NCI-H345 treated with DMSO at 0.1 percent for 48 hours (cell line): ENCODE data around the gene USP6NL.
"Not testable (repeated sequence)": the region's sequence is repeated elsewhere in the genome, so short reads cannot be mapped to it uniquely, and the experiment has no call there.

Experiments used
- DNase-seq: peaks from one replicate; lab custom pipeline; 2025; ENCODE audit not compliant: unreplicated experiment; lab: John Stamatoyannopoulos, UW

Gene USP6NL

GRCh38 chr10:11448545-11449244 is 162.8 kb downstream of the USP6NL start:
- DNase-seq, result no peak

- DNase-seq, result no peak
Observed at GRCh38 chr10:11448190-11448544, 163.3 kb downstream of the USP6NL start.

DNA sequence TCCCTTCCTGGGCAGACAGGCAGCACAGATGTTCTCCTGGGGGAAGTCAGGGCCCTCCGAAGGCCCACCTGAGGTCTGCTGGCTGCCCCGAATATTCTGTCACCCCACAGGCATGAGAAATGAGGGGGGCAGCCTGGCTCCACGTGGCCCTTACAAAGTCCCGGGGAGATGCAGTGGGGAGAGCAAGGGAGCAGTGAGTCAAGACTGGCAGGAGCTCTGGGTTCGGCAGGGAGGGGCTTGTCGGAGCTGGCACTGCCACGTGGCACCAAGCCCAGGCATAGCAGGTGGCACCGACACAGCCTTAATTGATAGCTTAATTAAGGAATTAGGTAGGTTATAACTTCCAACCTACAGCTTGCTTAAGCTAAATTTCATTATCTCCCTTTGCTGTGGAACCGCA is 163.9 kb downstream of the USP6NL start:
- DNase-seq, result no peak

DNA sequence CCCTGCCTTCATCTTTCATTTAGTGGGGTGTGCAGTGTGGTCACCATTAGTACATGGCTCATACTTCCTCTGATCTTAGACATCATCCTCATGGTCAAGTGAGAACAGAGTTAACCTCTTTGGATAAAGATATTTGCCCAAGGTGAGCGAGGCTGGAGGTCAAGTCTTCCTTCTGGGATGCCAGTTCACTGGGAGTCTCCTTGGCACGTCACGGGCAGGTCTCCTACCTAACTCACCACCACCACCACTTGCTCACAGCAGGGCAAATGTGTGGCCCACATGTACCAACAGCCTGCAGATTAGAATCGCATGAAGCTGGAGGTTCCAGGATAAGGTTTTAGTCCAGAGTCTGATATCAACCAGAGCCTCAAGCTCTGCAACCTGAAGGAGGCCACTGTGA is 164.6 kb downstream of the USP6NL start:
- no peak for DNase-seq

DNA sequence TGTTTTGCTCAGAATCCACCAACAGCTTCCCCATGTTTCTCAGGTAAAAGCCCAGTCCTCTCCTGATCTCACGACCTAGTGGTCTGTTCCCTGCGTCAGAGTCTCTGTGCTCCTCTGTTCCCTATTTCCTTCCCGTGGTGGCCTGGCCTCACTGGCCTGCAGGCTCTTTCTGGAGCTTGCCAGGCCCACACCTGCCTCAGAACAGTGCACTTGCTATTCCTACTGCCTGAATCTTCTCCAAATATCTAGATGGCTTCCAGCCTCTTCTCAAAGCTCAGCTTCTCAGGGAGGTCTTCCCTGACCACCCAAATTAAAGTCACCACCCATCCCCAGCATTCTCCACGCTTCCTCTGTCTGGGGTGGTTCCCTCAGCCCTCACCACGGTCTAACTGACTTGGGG is 165.3 kb downstream of the USP6NL start:
- no peak for DNase-seq

- no peak for DNase-seq
Observed at GRCh38 chr10:11444531-11445228, 166.8 kb downstream of the USP6NL start.

DNA sequence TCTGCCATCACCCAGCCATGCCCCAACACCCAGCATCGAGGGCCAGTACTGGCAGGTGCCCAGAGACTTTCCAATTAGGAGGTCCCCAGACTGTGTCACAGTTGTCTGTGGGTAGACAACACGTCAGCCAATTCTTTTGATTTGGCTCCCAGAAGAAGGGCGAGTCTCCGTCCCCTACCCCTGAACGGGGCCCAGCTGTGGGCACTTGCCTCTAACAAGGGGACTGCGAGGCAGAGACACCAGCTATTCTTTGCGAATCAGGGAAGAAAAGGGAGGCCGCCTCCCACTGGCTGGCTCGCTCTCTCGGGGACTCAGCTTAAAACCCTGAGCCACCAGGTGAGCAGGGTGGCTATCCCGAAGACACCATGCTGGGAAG is 167.3 kb downstream of the USP6NL start:
- DNase-seq, result no peak

GRCh38 chr10:11443468-11444154 is 167.8 kb downstream of the USP6NL start:
- no peak for DNase-seq

DNA sequence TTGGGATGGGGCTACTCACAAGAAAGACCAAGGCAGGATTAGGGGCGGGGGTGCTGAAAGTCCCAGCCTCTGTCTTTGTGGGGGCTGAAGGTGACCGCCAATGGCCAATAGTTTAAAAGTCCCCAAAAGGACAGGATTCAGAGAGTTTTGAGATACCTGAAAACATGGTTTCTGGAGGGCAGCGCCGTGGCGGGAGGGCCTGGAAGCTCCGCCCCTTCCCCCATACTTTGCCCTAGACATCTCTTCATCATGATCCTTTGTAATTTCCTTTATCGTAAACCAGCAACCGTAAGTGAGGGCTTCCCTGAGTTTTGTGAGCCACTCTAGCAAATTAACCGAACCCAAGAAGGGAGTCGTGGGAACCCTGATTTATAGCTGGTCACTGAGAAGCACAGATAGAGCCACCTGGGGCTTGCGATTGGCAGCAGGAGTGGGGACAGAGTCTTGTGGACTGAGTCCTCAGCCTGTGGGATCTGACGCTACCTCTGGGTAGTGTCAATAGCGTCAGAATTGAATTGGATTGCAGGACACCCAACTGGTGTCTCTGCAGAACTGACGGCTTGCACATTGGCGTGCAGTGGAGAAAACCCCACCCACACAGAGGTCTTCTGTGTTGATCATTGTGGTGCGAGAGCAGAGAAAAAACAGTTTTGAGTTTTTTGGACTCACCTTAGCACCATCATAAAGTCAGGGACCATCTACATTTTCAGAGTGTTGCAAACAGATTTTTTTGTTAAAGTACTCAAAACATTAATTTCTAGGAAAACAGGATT is 169.3 kb downstream of the USP6NL start:
- no peak for DNase-seq

DNA sequence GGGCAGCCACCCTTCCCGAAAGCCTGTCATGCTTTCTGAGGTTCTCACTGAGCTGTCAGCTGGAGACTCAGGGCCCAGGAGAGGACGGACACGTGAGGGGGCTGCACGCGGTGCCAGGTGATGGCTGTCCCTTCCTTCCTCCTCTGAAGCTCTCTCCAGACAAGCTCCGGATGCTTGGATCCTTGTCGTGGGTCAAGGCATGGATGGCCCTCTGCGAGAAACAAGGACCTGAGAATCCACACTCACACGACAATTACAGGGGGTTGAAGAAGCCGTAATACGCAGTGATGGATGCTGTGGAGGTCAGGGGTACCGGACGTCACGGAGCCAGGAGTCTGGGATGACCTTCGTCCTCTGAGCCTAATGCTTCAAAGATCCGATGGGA is 170.3 kb downstream of the USP6NL start:
- no peak for DNase-seq

- no peak for DNase-seq
Observed at GRCh38 chr10:11440250-11441150, 170.9 kb downstream of the USP6NL start.

- DNase-seq, result no peak
Observed at GRCh38 chr10:11439523-11440053, 171.9 kb downstream of the USP6NL start.

GRCh38 chr10:11437391-11438142 is 173.9 kb downstream of the USP6NL start:
- DNase-seq, result no peak

GRCh38 chr10:11436445-11436844 is 175.0 kb downstream of the USP6NL start:
- DNase-seq, result not testable (repeated sequence)

DNA sequence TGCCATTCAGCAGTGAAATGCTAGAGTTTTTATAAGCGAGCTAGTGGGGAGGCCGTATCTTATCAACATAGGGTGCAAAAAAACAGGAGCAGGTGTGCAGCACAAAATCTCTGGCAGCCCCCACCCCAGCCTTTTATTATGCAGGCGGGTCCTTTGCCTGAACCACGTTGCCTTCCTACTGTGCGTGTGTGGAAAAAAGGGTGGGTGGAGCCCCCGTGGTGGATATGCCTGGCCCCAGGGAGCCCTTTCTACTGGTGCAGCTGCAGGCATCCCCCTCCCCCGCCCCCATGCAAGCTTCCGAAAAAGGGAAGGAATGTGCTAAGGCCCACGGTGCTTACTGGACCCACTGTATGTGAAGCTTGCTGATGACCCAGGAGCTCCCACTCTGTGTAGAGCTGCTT is 175.9 kb downstream of the USP6NL start:
- DNase-seq, result no peak

GRCh38 chr10:11434324-11434723 is 177.1 kb downstream of the USP6NL start:
- DNase-seq, result no peak

GRCh38 chr10:11433657-11434056 is 177.8 kb downstream of the USP6NL start:
- no peak for DNase-seq

DNA sequence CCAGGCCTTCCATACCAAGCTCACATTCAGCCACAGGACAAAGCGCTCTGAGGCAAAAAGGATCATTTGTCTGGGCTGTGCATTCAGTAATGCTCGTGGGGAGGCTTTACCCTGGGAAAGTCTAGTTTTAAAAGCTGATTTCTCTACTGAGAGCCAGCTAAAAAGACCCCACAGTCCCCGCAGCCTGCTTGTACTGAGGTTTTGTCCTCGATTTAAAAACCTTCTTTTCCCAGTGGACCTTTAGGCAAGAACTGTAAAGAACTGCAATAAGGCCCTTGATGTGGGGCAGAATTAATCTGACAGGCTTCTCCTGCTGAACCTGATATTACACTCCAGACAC is 180.3 kb downstream of the USP6NL start:
- no peak for DNase-seq

GRCh38 chr10:11430421-11431215 is 180.8 kb downstream of the USP6NL start:
- DNase-seq, result no peak
